Measurements from ENCODE around the gene CCRL2. TPM values are rescaled to one million over a fixed set of nuclear protein-coding genes. Genes with fewer than 3 reads are reported as not detected.

Gene CCRL2
- total RNA-seq, 1 donor from 2014 or later = 1.3 TPM

- intact Hi-C loops (cut with DNase I) = no loop called here
- DNase-seq (ENCODE audit: low spot score) = no peak
Observed at GRCh38 chr3:46449755-46450552, 42.9 kb downstream of the CCRL2 start.

- intact Hi-C loops (cut with DNase I) = no loop called here
- DNase-seq (ENCODE audit: low spot score) = no peak
Observed at GRCh38 chr3:46453526-46454208, 46.6 kb downstream of the CCRL2 start.

GRCh38 chr3:46454209-46454595 is 47.1 kb downstream of the CCRL2 start:
- intact Hi-C loops (cut with DNase I) = no loop called here
- no peak for DNase-seq (ENCODE audit: low spot score)

GRCh38 chr3:46454606-46455005 is 47.5 kb downstream of the CCRL2 start:
- no peak for DNase-seq (ENCODE audit: low spot score)
- intact Hi-C loops (cut with DNase I) = no loop called here

GRCh38 chr3:46455231-46456115 is 48.4 kb downstream of the CCRL2 start:
- intact Hi-C loops (cut with DNase I) = no loop called here
- no peak for DNase-seq (ENCODE audit: low spot score)

- intact Hi-C loops (cut with DNase I) = no loop called here
- DNase-seq (ENCODE audit: low spot score) = no peak
Observed at GRCh38 chr3:46456118-46456517, 49.1 kb downstream of the CCRL2 start.

Other genes with a start within 250 kb of the CCRL2 start
- gene CCR1, start 198.9 kb upstream of the CCRL2 start, total RNA-seq = 3.2 TPM
- gene CCR3, start 164.8 kb upstream of the CCRL2 start, total RNA-seq = not detected
- gene CCR2, start 53.1 kb upstream of the CCRL2 start, total RNA-seq = 1.3 TPM
- 0.81 TPM for gene CCR5, start 36.3 kb upstream of the CCRL2 start, total RNA-seq
- 5.4 TPM for gene LTF, start 57.6 kb downstream of the CCRL2 start, total RNA-seq
- not detected for gene RTP3, start 90.7 kb downstream of the CCRL2 start, total RNA-seq
- gene LRRC2, start 159.0 kb downstream of the CCRL2 start, total RNA-seq = 70.6 TPM
- gene FAM240A, start 205.3 kb downstream of the CCRL2 start, total RNA-seq = not detected

Measured in cardiac septum (tissue), 1 donor.